ENCODE measurements around the gene NARF.
"Not testable (repeated sequence)": the region's sequence is repeated elsewhere in the genome, so short reads cannot be mapped to it uniquely, and the experiment has no call there.

Gene NARF

GRCh38 chr17:82536512-82537201 lies 78.1 kb downstream of the NARF start:
- DNase-seq (ENCODE audit: low read depth in 2 of 2) = no peak

GRCh38 chr17:82537228-82537627 lies 78.7 kb downstream of the NARF start:
- not testable (repeated sequence) for DNase-seq (ENCODE audit: low read depth in 2 of 2)

- DNase-seq (ENCODE audit: low read depth in 2 of 2) = not testable (repeated sequence)
Measured at GRCh38 chr17:82539076-82539475, 80.5 kb downstream of the NARF start.
